ENCODE measurements around the gene RAPGEF2. TPM values are rescaled to one million over a fixed set of nuclear protein-coding genes. Genes with fewer than 3 reads are reported as not detected.
A peak's percentile ranks its signal among the peaks of the same experiment; 100 is the strongest.
"Not testable (repeated sequence)": the region's sequence is repeated elsewhere in the genome, so short reads cannot be mapped to it uniquely, and the experiment has no call there.

The RAPGEF2 gene
- total RNA-seq, 2 donors from 2014 or later = 38.2 to 46.7 TPM

- WGBS, 2 donors = 87 to 93% methylated on average over 6 of the region's 6 CpGs
- DNase-seq (no peak), ATAC-seq (no peak)
- intact Hi-C loops (cut with DNase I) = no loop called here
- H3K4me1 ChIP-seq = no peaks in the 10 kb centered on the region
- TF ChIP-seq POLR2A (IDR thresholded peaks at IDR 0.05) = no peak
- TF ChIP-seq CTCF (IDR thresholded peaks at IDR 0.05) = no peak
- no peaks in the 10 kb centered on the region for H3K36me3 ChIP-seq (replicated peaks in 1 of 2; ENCODE audit: insufficient read depth in 1 of 2, low read depth in 2 of 2)
- peak overlapping the region in 2 of 4 donors; percentile 43 to 50 for H3K27ac ChIP-seq
- H3K4me3 ChIP-seq = no peak overlapping the region
- H3K9me3 ChIP-seq = no peaks in the 10 kb centered on the region
- H3K27me3 ChIP-seq = no peaks in the 10 kb centered on the region
Observed at GRCh38 chr4:159071969-159072765, 30.7 kb upstream of the RAPGEF2 start.

GRCh38 chr4:159075531-159075932 lies 27.3 kb upstream of the RAPGEF2 start:
- TF ChIP-seq POLR2A (IDR thresholded peaks at IDR 0.05) (no peak), CTCF (IDR thresholded peaks at IDR 0.05) (no peak)
- no peaks in the 10 kb centered on the region for H3K27me3 ChIP-seq
- ATAC-seq (no peak), DNase-seq (no peak)
- no peaks in the 10 kb centered on the region for H3K9me3 ChIP-seq
- intact Hi-C loops (cut with DNase I) = no loop called here
- no peak overlapping the region for H3K4me3 ChIP-seq
- H3K4me1 ChIP-seq = no peaks in the 10 kb centered on the region
- WGBS, 2 donors = 47 to 56% methylated on average over 3 of the region's 3 CpGs
- no peaks in the 10 kb centered on the region for H3K36me3 ChIP-seq (replicated peaks in 1 of 2; ENCODE audit: insufficient read depth in 1 of 2, low read depth in 2 of 2)
- no peak overlapping the region for H3K27ac ChIP-seq

- DNase-seq = not testable (repeated sequence)
Observed at GRCh38 chr4:159077018-159077417, 25.9 kb upstream of the RAPGEF2 start.

GRCh38 chr4:159077702-159078495 lies 25.0 kb upstream of the RAPGEF2 start:
- Histone ChIP-seq H3K36me3 (replicated peaks in 1 of 2; ENCODE audit: insufficient read depth in 1 of 2, low read depth in 2 of 2) (no peaks in the 10 kb centered on the region), H3K4me3 (no peak overlapping the region), H3K27ac (no peak overlapping the region), H3K27me3 (no peaks in the 10 kb centered on the region), H3K9me3 (no peaks in the 10 kb centered on the region), H3K4me1 (no peaks in the 10 kb centered on the region)
- no peak for DNase-seq
- intact Hi-C loops (cut with DNase I) = no loop called here
- ATAC-seq = peak; percentile 12
- TF ChIP-seq CTCF (IDR thresholded peaks at IDR 0.05) (no peak), POLR2A (IDR thresholded peaks at IDR 0.05) (no peak)
- WGBS, 2 donors = 66% methylated on average over 6 of the region's 6 CpGs

More at GRCh38 chr4:159077018-159077417, 25.9 kb upstream of the RAPGEF2 start:
- H3K4me1 ChIP-seq; H3K36me3 ChIP-seq (replicated peaks in 1 of 2; ENCODE audit: insufficient read depth in 1 of 2, low read depth in 2 of 2); H3K4me3 ChIP-seq; H3K9me3 ChIP-seq; ATAC-seq; H3K27ac ChIP-seq; H3K27me3 ChIP-seq; intact Hi-C loops (cut with DNase I): not testable (repeated sequence)
- WGBS, 2 donors = 92 to 93% methylated on average over 13 of the region's 13 CpGs

GRCh38 chr4:159079074-159079473 lies 23.8 kb upstream of the RAPGEF2 start:
- H3K4me1 ChIP-seq = no peaks in the 10 kb centered on the region
- no peaks in the 10 kb centered on the region for H3K27me3 ChIP-seq
- no peak for TF ChIP-seq POLR2A (IDR thresholded peaks at IDR 0.05)
- TF ChIP-seq CTCF (IDR thresholded peaks at IDR 0.05) = no peak
- H3K36me3 ChIP-seq (replicated peaks in 1 of 2; ENCODE audit: insufficient read depth in 1 of 2, low read depth in 2 of 2) = no peaks in the 10 kb centered on the region
- 71 to 90% methylated on average over 2 of the region's 2 CpGs for WGBS, 2 donors
- no peaks in the 10 kb centered on the region for H3K9me3 ChIP-seq
- DNase-seq = no peak
- intact Hi-C loops (cut with DNase I) = no loop called here
- no peak for ATAC-seq
- no peak overlapping the region for H3K4me3 ChIP-seq
- H3K27ac ChIP-seq = no peak overlapping the region
